HG03159 (cell line): ENCODE measurements around the gene USF1.
A peak's percentile ranks its signal among the peaks of the same experiment; 100 is the strongest.
"Not testable (repeated sequence)": the region's sequence is repeated elsewhere in the genome, so short reads cannot be mapped to it uniquely, and the experiment has no call there.

ENCODE experiments used
- ATAC-seq: cut with Tn5 transposase; IDR thresholded peaks from one replicate; pipeline ENCODE4 v1.9.1; 2021; ENCODE audit warnings: mild to moderate bottlenecking, moderate library complexity; ENCODE audit not compliant: unreplicated experiment

The USF1 gene

DNA sequence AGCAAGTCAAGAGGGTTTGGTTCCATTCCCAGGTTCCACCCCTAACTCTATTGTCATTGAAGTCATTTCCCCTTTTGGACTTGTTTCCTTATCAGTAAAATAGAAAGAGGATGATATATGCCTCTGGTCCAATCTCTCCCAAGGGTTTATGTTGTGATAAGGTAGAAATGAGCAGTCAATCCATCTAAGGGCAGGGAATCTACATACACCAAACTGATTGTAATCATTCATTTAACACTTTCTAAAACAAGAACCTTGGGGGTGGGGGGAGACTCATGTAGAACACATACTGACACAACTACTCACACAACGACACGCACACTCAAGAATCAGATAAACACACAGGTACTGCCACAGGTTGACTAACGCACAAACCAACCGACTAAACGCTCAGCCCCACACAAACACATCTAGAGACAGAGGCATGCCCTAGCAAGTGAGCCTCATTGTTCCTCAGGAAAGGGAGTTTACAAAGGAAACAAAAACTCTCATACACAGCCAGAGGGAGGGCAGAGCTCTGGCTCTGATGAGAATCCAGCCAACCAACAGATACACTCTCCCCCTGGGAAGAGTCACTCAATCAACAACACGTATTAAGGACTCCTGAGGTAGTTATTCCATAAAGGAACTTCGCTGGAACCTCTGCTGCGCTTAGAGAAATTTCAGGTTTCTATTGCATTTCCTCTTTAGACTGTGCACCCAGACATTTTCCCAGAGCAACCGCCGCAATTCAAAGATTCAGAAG is 25.9 kb downstream of the USF1 start:
- ATAC-seq, result no peak

DNA sequence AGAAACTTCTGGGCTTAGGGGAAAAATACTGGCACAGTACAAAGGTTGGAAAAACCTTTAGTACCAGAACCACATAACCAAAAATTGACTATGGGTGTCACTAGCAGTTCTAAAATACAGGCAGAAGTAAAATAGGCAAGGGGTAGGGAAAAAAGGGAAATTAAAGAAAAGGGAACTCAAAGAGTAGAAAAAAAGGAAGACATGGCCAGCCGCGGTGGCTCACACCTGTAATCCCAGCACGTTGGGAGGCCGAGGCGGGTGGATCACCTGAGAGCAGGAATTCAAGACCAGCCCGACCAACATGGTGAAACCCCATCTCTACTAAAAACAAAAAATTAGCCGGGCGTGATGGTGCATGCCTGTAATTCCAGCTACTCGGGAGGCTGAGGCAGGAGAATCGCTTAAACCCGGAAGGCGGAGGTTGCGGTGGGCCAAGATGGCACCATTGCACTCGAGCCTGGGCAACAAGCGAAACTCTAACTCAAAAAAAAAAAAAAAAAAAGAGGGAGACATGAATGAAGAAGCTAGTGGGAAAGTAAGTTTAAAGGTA is 26.6 kb downstream of the USF1 start:
- ATAC-seq, result not testable (repeated sequence)

DNA sequence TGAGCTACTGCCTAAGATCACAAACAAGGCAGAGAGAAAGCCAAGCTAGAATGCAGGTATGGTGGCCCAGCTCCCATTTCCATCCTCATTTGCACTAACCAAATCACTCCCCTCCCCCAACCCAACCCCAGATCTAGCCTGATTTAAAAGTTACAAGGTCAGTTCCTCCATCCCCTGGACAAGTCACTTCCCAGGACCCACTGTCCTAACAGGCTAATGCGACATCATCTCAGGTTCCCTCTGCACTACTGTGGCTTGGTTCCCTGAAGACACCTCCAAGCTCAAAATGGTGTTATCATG is 27.2 kb downstream of the USF1 start:
- no peak for ATAC-seq

DNA sequence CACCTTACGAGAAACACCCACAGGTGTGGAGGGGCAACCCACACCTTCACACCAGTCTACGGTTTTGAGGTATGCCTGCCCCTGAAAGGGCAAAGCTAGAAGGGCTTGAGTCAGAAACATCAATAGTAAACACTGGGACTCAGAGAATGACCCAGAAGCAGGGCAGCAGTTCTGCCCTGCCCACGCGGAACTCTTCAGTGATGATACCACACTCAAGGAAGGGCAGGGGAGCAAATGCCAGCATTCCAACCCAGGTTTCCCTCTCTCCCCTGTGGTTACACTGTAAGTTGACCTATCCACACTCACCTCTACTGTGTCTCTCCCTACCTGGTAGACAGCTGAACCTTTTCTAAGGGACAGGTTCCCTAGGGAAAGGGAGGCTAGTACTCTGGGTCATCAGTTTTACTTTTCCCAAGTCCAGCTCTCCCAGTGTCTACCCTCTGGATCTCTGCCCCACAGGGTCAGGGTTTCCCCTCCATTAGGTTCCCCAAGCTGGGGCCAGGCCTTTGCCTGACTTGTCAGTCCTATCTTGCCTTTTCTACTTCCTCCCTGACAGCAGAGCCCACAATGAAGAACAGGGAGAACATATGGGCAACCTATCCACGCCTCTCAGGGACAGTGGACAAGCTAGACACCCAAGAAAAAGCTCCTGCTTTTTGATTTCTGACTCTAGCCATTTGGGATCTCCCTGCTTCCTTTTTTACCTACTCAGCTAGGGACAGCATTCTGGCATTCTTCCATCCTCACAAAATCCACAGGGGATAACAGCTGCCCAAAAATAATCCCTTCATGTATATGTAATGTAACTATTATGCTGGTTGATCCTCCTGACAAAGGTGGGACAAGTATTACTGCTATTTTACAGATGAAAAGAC is 27.8 kb downstream of the USF1 start:
- ATAC-seq, result no peak

DNA sequence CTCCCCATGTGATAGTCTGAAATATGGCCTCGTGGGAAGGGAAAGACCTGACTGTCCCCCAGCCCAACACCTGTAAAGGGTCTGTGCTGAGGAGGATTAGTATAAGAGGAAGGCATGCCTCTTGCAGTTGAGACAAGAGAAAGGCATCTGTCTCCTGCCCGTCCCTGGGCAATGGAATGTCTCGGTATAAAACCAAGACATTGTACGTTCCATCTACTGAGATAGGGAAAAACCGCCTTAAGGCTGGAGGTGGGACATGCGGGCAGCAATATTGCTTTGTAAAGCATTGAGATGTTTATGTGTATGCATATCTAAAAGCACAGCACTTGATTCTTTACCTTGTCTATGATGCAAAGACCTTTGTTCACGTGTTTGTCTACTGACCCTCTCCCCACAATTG is 28.6 kb downstream of the USF1 start:
- ATAC-seq, result not testable (repeated sequence)

DNA sequence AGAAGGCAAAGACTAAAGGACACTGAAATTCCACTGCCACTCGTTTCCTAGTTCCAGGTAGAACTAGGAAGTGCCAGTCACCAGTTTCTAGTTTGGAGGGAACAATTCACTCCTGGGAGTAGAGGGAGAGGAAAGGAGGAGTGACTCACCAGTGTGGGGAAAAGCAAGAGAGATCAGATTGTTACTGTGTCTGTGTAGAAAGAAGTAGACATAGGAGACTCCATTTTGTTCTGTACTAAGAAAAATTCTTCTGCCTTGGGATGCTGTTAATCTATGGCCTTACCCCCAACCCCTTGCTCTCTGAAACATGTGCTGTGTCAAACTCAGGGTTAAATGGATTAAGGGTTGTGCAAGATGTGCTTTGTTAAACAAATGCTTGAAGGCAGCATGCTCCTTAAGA is 29.1 kb downstream of the USF1 start:
- not testable (repeated sequence) for ATAC-seq

DNA sequence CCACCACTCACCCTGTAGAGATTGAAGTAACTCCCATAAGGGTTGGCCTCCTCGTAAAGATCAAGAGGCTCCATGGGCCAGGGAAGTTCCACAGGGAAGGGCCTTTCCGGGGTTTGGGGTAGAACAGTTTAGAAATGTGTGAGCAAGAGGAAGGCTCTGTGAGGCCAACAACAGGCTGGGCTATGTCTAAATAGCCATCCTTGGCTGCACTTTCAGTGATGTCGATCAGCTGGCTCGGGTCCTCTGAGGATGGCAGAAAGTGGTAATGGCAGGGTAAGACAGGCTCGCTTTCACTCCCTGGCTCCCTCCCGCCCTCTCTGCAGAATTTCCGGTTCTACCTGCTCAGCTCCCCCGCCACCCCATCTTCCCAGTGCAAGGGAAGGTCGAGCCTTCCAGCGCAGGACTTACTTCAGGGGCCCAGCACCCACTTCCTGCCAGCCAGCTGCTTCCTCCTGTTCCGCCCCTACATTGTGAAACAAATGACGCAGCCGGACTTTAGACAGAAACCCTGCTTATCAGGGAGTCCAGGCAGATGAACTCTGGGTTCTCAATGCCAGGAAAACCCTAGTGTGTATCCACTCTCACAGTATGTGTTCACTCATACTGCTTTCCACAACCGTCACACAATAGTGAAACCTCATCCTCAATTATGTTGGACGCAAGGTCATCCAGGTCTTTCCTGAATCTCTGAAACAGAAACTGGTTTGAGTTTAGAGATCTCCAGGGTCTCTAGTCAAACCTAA is 32.1 kb downstream of the USF1 start:
- ATAC-seq, result peak; percentile 82

DNA sequence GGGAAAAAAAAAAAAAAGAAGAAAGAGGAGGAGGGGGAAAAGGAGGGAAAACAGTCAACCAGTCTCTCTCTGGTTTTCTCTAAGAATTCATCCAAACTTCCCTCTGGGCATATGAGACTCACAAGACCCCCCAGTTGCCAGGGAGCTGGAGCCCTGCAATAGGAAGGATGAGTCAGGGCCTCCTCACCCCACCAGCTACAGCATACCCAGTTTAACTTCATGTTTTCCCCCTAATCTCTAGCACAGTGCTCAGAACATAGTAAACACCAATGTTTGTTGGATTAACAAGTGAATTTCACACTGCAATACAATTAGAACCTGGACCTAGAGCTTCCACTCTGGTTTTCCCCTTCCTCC is 32.7 kb downstream of the USF1 start:
- no peak for ATAC-seq

DNA sequence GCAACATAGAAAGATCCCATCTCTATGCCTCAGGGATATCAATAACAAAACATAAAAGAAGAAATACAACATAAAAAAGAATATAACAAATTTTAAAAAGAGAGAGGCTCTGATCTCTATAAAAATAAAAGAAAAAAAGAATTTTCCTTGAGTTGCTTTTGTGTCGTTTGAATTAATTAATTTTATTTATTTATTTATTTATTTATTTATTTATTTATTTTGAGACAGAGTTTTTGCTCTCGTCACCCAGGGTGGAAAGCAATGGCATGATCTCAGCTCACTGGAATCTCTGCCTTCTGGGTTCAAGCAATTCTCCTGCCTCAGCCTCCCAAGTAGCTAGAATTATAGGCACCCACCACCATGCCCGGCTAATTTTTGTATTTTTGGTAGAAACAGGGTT is 33.4 kb downstream of the USF1 start:
- no peak for ATAC-seq

DNA sequence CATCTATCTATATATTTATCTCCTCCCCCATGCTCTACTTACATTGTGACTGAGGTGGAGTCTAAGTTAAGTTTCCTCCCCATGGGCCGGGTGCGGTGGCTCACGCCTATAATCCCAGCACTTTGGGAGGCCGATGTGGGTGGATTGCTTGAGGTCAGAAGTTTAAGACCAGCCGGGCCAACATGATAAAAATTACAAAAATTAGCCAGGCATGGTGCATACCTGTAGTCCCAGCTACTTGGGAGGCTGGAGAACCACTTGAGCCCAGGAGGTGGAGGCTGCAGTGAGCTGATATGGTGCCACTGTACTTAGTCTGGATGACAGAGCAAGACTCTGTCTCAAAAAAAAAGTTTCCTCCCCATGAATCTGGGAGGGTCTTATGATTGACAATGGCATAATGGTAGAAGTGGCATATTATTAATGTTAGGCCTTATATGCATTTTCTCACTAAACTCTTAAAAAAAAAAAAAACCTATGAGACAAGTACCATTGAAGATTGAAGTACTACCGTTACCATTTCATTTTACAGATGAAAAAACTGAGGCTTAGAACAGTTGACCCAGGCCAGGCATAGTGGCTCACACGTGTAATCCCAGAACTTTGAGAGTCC is 36.1 kb downstream of the USF1 start:
- ATAC-seq, result no peak

DNA sequence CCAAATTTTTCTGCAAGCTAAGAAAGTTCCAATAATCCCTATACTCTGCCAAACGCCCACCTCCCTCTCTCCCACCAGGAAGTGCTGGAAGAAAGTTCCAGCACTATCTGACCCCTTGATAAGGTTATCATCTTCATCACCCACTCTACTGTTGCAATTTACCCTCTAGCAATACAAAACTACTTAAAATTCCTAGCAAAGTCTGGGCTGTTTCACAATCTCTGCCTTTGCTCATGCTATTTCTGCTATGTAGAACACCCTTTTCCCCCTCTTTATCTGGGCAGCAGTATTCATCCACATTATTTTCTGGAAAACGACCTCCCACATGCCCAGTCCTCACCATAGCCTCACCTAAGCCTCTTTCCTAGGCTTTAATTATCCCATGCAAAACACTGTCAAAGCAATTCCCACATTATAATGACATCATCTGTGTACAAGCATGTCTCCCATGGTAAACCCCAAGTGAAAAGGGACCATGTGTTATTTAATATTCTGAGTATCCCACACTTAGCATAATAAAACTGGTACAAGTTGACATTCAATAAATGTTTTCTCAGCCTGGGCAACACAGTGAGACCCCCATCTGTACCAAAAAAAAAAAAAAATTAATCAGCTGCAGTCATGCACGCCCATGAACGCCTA is 36.8 kb downstream of the USF1 start:
- ATAC-seq, result no peak

DNA sequence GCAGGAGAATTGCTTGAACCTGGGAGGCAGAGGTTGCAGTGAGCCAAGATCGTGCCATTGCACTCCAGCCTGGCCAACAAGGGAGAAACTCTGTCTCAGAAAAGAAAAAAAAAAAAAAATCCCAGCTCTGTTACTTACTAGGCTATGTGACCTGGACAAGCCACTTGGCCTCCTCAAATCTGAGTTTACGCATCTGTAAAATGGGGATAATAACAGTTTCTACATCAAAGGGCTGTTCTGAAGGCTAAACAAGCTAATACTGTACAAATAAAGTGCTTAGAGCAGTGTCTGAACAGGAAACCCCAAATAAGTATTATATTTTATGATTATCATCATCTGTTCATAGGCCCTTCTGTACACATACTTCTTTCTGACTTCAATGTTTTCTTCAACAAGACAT is 38.4 kb downstream of the USF1 start:
- no peak for ATAC-seq

DNA sequence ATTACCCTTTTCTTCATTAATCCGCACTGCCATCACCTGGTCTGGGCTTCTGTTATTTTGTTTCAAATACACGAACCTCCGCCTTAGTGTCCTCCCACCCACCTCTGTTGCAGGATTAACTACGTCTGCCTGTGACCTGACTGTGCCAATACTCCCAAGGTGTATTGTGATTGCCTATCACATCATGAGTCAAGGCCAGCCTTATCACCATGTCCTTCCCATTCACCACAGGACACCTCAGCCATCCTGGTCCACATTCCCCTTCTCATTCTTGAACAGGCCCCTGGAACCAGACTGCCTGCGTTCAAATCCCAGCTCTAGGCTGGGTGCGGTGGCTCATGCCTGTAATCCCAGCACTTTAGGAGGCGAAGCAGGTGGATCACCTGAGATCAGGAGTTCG is 39.2 kb downstream of the USF1 start:
- no peak for ATAC-seq

DNA sequence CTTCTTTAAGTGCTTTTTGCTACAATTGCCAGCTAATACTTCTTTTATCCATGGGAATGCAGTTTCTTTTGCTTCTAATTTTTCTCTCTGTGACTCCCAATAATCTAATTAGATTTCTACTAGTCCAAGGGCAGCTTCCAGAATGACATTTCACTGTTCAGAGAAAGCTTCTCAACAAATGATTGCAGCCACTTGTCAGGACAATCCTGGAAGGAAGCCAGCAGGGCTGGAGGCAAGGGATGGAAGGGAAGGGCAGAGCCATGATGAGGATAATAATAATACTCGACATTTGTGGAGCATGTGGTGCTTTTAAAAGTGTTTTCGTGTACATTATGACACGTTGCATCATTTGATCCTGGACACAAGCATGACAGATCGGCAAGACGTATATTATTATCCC is 44.3 kb downstream of the USF1 start:
- no peak for ATAC-seq

DNA sequence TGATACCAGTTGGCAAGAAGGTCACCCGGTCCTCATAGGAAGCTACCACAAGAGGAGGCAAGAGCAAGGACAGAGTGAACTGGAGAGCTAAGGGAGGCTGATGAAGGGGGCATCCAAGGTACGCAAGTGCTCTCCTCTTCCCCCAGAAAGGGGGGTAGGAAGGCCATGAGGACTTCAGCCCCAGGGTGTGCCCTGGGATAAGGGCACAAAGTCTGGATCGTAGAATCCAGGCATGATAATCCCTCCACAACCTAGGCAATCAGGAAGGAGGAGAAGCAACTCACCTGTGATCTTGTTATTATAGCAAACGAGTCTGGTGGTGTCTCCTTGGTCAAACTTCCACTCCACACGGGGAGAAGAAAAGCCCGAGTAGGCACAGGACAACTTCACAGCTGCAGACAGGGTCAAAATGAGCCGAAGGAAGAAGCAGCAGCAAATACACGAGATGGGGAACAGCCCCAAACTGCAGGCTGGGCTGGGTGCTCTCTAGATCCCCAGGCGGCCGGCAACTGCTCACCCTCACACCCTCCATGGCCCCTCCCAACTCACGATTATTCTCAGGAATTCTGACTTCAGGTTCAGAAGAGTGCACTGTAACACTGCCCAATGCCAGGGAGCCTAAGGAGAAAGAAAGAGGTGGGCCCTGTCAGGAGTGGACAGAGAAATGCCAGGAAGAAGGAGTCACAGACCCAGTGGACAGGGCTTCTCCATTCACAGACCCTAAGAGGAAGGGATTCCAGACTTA is 44.9 kb downstream of the USF1 start:
- no peak for ATAC-seq

DNA sequence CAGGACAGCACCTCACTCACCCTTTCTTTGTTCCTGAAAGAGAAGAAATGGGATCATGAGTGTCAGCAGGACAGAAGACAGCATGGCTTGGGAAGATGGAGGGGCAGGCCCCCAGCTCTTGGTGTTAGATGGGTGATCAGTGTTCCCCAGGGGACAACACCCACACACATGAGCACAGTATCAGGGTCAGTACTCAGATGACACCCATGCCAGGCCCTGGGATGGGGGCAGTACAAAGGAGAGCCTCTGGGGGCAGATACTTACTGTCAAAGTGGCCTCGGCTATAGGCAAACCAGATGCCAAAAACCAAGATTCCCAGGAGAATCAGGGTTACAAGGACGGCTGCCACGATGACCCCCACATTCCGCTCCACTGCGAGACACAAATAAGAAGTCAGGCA is 46.4 kb downstream of the USF1 start:
- no peak for ATAC-seq

DNA sequence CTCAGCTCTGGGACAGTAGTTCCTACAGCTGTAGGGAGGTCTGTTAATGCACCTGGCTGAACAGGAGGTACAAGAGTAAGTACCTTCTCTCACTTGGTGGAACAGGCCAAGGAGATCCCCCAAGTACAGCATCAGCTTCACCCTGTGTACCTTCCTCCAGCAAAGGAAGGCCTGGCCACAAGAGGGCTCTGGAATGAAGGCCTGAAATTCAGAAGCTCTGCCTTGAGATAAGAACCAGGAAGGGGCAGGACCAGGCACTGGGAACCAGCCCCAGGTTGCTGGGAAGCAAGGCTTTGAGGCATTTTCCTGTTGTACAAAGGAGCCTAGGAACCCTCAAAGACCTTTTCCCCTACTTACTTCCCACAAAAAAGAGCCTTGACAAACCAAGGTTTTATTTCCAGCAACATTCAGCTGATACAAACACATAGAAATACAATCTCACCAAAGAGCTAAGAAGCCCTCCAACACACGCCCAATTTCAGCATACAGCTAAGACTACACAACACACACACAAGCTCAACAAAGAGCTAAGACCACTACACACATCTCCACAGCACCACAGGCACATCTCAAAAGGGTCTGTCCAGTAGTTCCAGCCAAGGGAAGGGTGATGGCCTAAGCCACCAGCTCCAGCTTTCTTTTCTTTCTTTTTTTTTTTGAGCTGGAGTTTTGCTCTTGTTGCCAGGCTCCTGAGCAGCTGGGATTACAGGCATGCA is 48.3 kb downstream of the USF1 start:
- ATAC-seq, result no peak

DNA sequence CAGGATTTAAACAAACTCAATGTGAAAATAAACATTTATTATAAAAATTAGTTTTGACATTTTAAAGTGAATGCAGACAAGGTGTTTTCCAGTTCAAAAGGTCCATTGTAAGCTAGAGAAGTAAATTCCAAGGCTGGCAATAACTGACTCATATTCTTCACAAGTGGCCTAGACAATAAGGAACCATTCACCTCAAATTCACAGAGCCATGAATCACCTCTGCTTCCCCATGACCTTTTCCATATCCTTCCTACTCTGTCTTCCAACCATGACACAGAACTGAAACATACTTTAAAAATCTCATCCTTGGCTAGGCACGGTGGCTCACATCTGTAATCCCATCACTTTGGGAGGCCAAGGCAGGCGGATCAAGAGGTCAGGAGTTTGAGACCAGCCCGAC is 49.6 kb downstream of the USF1 start:
- no peak for ATAC-seq

DNA sequence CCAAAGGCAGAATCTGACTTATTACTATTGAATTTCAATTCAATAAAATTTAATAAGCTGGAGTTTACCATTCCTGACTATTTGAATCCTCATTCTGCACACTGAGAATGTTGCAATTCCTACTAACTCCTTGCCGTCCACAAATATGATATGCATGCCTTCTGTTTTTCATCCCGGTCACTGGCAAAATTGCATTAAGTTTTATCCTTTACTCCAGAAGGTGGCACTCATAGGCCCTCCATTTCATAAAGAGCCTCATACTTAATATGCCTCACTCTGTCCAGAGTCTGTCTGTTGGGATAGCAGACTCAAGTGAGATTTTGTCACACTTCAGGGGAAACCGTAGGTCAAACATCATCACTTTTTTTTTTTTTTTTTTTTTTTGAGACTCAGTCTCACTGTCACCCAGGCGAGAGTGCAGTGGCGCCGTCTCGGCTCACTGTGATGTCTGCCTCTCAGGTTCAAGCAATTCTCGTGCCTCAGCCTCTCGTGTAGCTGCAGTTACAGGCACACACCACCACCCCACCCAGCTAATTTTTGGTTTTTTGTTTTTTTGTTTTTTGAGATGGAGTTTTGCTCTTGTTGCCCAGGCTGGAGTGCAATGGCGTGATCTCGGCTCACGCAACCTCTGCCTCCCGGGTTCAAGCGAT is 52.1 kb downstream of the USF1 start:
- ATAC-seq, result no peak
